ENCODE results near the gene ZC2HC1B. TPM values are rescaled to one million over a fixed set of nuclear protein-coding genes. Genes with fewer than 3 reads are reported as not detected.
"Not testable (repeated sequence)": the region's sequence is repeated elsewhere in the genome, so short reads cannot be mapped to it uniquely, and the experiment has no call there.

ZC2HC1B gene
- polyA plus RNA-seq, 4 donors: 0.09 TPM; not detected in 3

GRCh38 chr6:143894655-143895054 is 30.4 kb downstream of the ZC2HC1B start:
- Histone ChIP-seq H3K36me3 (ENCODE audit: control insufficient read depth in 3 of 3, insufficient read depth in 2 of 3, low read depth in 1 of 3, low read length in 3 of 3) (no peaks in the 10 kb centered on the region), H3K4me3 (ENCODE audit: low read depth in 1 of 3, low read length in 3 of 3) (no peak overlapping the region), H3K4me1 (ENCODE audit: control insufficient read depth in 3 of 3, insufficient read depth in 2 of 3, low read depth in 1 of 3, low read length in 2 of 3) (peaks cover 0 to 2% (median 0%) of the 10 kb centered on the region in 3 donors), H3K27me3 (ENCODE audit: control insufficient read depth in 3 of 3, insufficient read depth in 3 of 3, low read length in 3 of 3) (no peaks in the 10 kb centered on the region), H3K9me3 (ENCODE audit: control insufficient read depth in 2 of 2, insufficient read depth in 1 of 2, low read depth in 1 of 2, low read length in 1 of 2) (no peaks in the 10 kb centered on the region), H3K27ac (ENCODE audit: low read depth in 1 of 3, low read length in 2 of 3) (no peak overlapping the region)
- DNase-seq (no peak), FAIRE-seq (peak; percentile 73)
- 82 to 93% (median 90%) methylated on average over 1 of the region's 1 CpG for WGBS, 3 donors

DNA sequence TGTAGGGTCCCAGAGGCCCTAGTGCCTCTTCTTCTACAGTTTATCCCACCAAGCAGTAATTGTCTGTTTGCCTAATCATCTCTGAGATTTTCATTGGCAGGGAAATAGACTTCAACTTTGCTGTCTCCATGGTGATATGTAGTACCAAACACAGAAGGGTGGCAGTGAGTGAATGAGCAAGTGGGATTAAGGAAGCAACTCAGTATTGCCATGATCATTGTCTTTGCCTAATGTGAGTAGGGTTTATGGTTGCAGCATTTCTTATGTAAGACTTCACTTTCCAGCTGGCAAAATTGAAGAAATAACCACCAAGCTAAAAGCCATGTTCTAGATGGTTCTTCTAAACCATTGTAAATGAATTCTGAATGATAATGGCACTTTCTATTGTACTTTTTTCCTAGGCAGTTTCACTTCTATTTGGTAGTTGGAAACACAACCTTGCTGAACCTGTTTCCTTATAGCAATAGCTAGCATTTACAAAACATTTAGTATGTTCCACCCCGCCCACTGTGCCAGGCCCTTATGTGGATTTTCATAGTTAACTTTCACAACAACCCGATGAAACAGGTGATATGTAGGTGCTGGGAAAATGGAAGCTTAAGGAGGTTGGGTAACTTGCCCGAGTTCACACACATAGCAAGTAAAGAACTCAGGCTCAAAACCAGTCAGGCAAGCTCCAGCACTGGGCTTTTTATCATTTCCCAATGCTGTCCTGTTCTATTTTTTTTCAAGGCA is 32.0 kb downstream of the ZC2HC1B start:
- Histone ChIP-seq H3K9me3 (ENCODE audit: control insufficient read depth in 2 of 2, insufficient read depth in 1 of 2, low read depth in 1 of 2, low read length in 1 of 2) (no peaks in the 10 kb centered on the region), H3K4me3 (ENCODE audit: low read depth in 1 of 3, low read length in 3 of 3) (peak overlapping the region in 1 of 3 donors; percentile 10), H3K4me1 (ENCODE audit: control insufficient read depth in 3 of 3, insufficient read depth in 2 of 3, low read depth in 1 of 3, low read length in 2 of 3) (peaks cover 0 to 2% (median 0%) of the 10 kb centered on the region in 3 donors), H3K27me3 (ENCODE audit: control insufficient read depth in 3 of 3, insufficient read depth in 3 of 3, low read length in 3 of 3) (no peaks in the 10 kb centered on the region), H3K27ac (ENCODE audit: low read depth in 1 of 3, low read length in 2 of 3) (no peak overlapping the region), H3K36me3 (ENCODE audit: control insufficient read depth in 3 of 3, insufficient read depth in 2 of 3, low read depth in 1 of 3, low read length in 3 of 3) (no peaks in the 10 kb centered on the region)
- DNase-seq: peak; percentile 20 to 49
- no peak for FAIRE-seq
- 15 to 67% (median 26%) methylated on average over 3 of the region's 3 CpGs for WGBS, 3 donors

DNA sequence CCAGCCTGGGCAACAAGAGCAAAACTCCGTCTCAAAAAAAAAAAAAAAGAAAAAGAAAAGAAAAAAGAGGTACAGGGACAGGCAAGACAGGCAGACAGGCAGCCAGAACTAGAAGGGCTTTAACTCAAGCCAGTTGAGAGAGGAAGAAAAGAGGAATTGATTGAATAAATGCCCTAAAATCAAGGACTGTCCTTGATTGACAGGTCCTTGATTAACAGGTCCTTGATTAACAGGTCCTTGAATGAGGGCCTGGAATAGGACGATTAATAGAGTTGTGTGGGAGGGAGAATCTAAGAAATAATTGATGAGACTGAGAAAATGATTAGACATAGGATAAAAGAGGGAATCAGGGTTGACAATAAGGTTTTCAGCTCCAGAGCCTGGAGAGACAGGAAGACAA is 36.1 kb downstream of the ZC2HC1B start:
- Histone ChIP-seq H3K27me3 (ENCODE audit: control insufficient read depth in 3 of 3, insufficient read depth in 3 of 3, low read length in 3 of 3) (no peaks in the 10 kb centered on the region), H3K36me3 (ENCODE audit: control insufficient read depth in 3 of 3, insufficient read depth in 2 of 3, low read depth in 1 of 3, low read length in 3 of 3) (no peaks in the 10 kb centered on the region), H3K4me1 (ENCODE audit: control insufficient read depth in 3 of 3, insufficient read depth in 2 of 3, low read depth in 1 of 3, low read length in 2 of 3) (peaks cover 0 to 2% (median 2%) of the 10 kb centered on the region in 3 donors), H3K4me3 (ENCODE audit: low read depth in 1 of 3, low read length in 3 of 3) (no peak overlapping the region), H3K9me3 (ENCODE audit: control insufficient read depth in 2 of 2, insufficient read depth in 1 of 2, low read depth in 1 of 2, low read length in 1 of 2) (no peaks in the 10 kb centered on the region), H3K27ac (ENCODE audit: low read depth in 1 of 3, low read length in 2 of 3) (no peak overlapping the region)
- FAIRE-seq (no peak), DNase-seq (no peak)
- 88 to 90% (median 90%) methylated on average over 2 of the region's 2 CpGs for WGBS, 3 donors

DNA sequence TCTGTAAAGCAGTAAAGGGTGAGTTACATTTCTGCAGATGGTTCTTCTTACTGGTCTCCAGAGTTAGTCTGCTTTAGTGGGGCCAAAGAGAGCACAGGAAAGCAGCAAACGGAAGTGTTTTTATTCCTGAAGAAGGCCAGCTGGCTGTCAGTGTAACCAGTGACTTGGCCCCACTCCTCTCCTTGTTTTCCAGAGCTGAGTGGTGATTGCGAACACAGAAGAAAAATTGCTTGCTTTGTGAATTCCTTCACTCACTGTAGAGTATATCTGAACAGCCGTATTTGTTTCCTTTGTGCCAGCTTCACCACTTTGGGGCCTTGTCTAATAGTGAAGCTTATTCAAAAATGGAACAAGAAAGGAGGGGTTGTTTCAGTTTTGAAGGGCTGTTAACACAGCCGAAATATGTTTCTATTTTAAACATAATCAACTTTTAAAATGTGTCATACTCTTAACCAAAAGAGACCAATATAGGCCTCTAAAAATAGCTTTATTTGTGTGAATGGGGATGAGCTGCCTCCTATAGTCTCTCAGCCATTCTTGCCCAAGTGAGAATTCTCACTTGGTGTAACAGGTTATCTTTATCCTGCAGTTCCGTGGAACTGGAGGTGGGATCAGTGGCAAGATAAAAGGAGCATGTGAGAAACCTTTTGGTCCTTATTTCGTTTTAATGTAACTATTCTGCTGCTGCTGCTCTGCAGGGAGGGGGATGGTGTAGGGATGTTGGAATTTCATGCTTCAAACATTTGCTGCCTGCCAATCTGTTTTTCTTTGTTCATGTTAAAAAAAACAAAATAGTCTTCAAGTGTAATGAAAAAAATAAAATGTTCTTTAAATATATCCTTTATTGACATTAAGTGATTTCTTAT is 37.8 kb downstream of the ZC2HC1B start:
- peak in 1 of 2 donors; percentile 19 for DNase-seq

DNA sequence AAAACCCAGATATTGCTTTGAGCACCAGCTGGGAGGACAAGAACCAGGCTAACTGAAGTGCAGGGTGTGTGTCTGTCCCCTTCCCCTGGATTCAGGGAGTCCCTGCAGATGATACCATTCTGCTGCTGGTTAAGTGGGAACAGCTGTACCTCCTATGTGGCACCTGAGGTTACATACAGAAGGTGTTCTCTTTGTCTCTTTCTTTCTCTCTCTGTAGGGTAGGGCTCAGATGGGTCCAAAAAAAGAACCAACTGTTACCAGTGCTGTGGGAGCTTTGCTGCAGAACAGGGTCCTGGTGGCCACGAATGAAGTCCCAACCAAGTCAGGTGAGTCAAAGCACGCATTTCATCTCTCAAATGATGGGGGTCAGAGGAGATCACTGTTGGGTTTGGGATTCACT is 38.6 kb downstream of the ZC2HC1B start:
- 93 to 98% (median 94%) methylated on average over 2 of the region's 2 CpGs for WGBS, 3 donors
- H3K27ac ChIP-seq (ENCODE audit: low read depth in 1 of 3, low read length in 2 of 3): peak overlapping the region in 1 of 3 donors; percentile 32

More for the DNA sequence above, 37.8 kb downstream of the ZC2HC1B start:
- WGBS, 3 donors: 39 to 66% (median 54%) methylated on average over 6 of the region's 6 CpGs
- Histone ChIP-seq H3K9me3 (ENCODE audit: control insufficient read depth in 2 of 2, insufficient read depth in 1 of 2, low read depth in 1 of 2, low read length in 1 of 2) (no peaks in the 10 kb centered on the region), H3K4me1 (ENCODE audit: control insufficient read depth in 3 of 3, insufficient read depth in 2 of 3, low read depth in 1 of 3, low read length in 2 of 3) (peaks cover 0 to 2% (median 0%) of the 10 kb centered on the region in 3 donors), H3K27me3 (ENCODE audit: control insufficient read depth in 3 of 3, insufficient read depth in 3 of 3, low read length in 3 of 3) (no peaks in the 10 kb centered on the region), H3K27ac (ENCODE audit: low read depth in 1 of 3, low read length in 2 of 3) (peak overlapping the region in 2 of 3 donors; percentile 3 to 75), H3K4me3 (ENCODE audit: low read depth in 1 of 3, low read length in 3 of 3) (no peak overlapping the region), H3K36me3 (ENCODE audit: control insufficient read depth in 3 of 3, insufficient read depth in 2 of 3, low read depth in 1 of 3, low read length in 3 of 3) (no peaks in the 10 kb centered on the region)
- FAIRE-seq: no peak

GRCh38 chr6:143911028-143911427 is 46.8 kb downstream of the ZC2HC1B start:
- no peaks in the 10 kb centered on the region for H3K4me1 ChIP-seq (ENCODE audit: control insufficient read depth in 3 of 3, insufficient read depth in 2 of 3, low read depth in 1 of 3, low read length in 2 of 3)
- no peak overlapping the region for H3K4me3 ChIP-seq (ENCODE audit: low read depth in 1 of 3, low read length in 3 of 3)
- H3K36me3 ChIP-seq (ENCODE audit: control insufficient read depth in 3 of 3, insufficient read depth in 2 of 3, low read depth in 1 of 3, low read length in 3 of 3): no peaks in the 10 kb centered on the region
- DNase-seq (no peak), FAIRE-seq (no peak)
- WGBS, 3 donors: 82 to 97% (median 93%) methylated on average over 1 of the region's 1 CpG
- no peaks in the 10 kb centered on the region for H3K27me3 ChIP-seq (ENCODE audit: control insufficient read depth in 3 of 3, insufficient read depth in 3 of 3, low read length in 3 of 3)
- H3K27ac ChIP-seq (ENCODE audit: low read depth in 1 of 3, low read length in 2 of 3): no peak overlapping the region
- H3K9me3 ChIP-seq (ENCODE audit: control insufficient read depth in 2 of 2, insufficient read depth in 1 of 2, low read depth in 1 of 2, low read length in 1 of 2): peaks cover 0 to 14% of the 10 kb centered on the region in 2 donors

More for the DNA sequence above, 38.6 kb downstream of the ZC2HC1B start:
- Histone ChIP-seq H3K36me3 (ENCODE audit: control insufficient read depth in 3 of 3, insufficient read depth in 2 of 3, low read depth in 1 of 3, low read length in 3 of 3) (no peaks in the 10 kb centered on the region), H3K27me3 (ENCODE audit: control insufficient read depth in 3 of 3, insufficient read depth in 3 of 3, low read length in 3 of 3) (no peaks in the 10 kb centered on the region), H3K4me3 (ENCODE audit: low read depth in 1 of 3, low read length in 3 of 3) (no peak overlapping the region), H3K4me1 (ENCODE audit: control insufficient read depth in 3 of 3, insufficient read depth in 2 of 3, low read depth in 1 of 3, low read length in 2 of 3) (peaks cover 0 to 2% (median 0%) of the 10 kb centered on the region in 3 donors), H3K9me3 (ENCODE audit: control insufficient read depth in 2 of 2, insufficient read depth in 1 of 2, low read depth in 1 of 2, low read length in 1 of 2) (no peaks in the 10 kb centered on the region)
- DNase-seq (no peak), FAIRE-seq (no peak)

GRCh38 chr6:143912671-143913070 is 48.4 kb downstream of the ZC2HC1B start:
- Histone ChIP-seq H3K4me1 (ENCODE audit: control insufficient read depth in 3 of 3, insufficient read depth in 2 of 3, low read depth in 1 of 3, low read length in 2 of 3) (no peaks in the 10 kb centered on the region), H3K4me3 (ENCODE audit: low read depth in 1 of 3, low read length in 3 of 3) (no peak overlapping the region), H3K27ac (ENCODE audit: low read depth in 1 of 3, low read length in 2 of 3) (no peak overlapping the region), H3K9me3 (ENCODE audit: control insufficient read depth in 2 of 2, insufficient read depth in 1 of 2, low read depth in 1 of 2, low read length in 1 of 2) (peaks cover 0 to 20% of the 10 kb centered on the region in 2 donors), H3K27me3 (ENCODE audit: control insufficient read depth in 3 of 3, insufficient read depth in 3 of 3, low read length in 3 of 3) (no peaks in the 10 kb centered on the region), H3K36me3 (ENCODE audit: control insufficient read depth in 3 of 3, insufficient read depth in 2 of 3, low read depth in 1 of 3, low read length in 3 of 3) (no peaks in the 10 kb centered on the region)
- WGBS, 3 donors: 71 to 88% (median 82%) methylated on average over 1 of the region's 1 CpG
- DNase-seq (no peak), FAIRE-seq (no peak)

- WGBS, 3 donors: 79 to 87% (median 85%) methylated on average over 4 of the region's 4 CpGs
- H3K36me3 ChIP-seq (ENCODE audit: control insufficient read depth in 3 of 3, insufficient read depth in 2 of 3, low read depth in 1 of 3, low read length in 3 of 3); H3K4me3 ChIP-seq (ENCODE audit: low read depth in 1 of 3, low read length in 3 of 3); FAIRE-seq; H3K27me3 ChIP-seq (ENCODE audit: control insufficient read depth in 3 of 3, insufficient read depth in 3 of 3, low read length in 3 of 3); H3K4me1 ChIP-seq (ENCODE audit: control insufficient read depth in 3 of 3, insufficient read depth in 2 of 3, low read depth in 1 of 3, low read length in 2 of 3); DNase-seq; H3K27ac ChIP-seq (ENCODE audit: low read depth in 1 of 3, low read length in 2 of 3): not testable (repeated sequence)
- peaks cover 0 to 20% of the 10 kb centered on the region in 2 donors for H3K9me3 ChIP-seq (ENCODE audit: control insufficient read depth in 2 of 2, insufficient read depth in 1 of 2, low read depth in 1 of 2, low read length in 1 of 2)
These were observed 52.8 kb downstream of the ZC2HC1B start for GRCh38 chr6:143917026-143917425.
